Upper lobe of left lung (tissue), 6 donors: ENCODE measurements around the gene PSMG3. TPM values are rescaled to one million over a fixed set of nuclear protein-coding genes. Genes with fewer than 3 reads are reported as not detected.
A peak's percentile ranks its signal among the peaks of the same experiment; 100 is the strongest.

ENCODE experiments used
- ATAC-seq, 2 donors: fragments of 200-7000 bp; cut with Tn5 transposase; one replicate each; pipeline ENCODE4 v1.9.1; 2022; ENCODE audit warnings: mild to moderate bottlenecking in 2 of 2, moderate library complexity in 2 of 2; ENCODE audit not compliant: low FRiP score in 2 of 2
- DNase-seq, 2 donors: peaks; one replicate each; pipeline ENCODE4 v3.0.0-alpha.2; 2019 to 2020
- H3K27ac ChIP-seq, 4 donors: fragments of 200-600 bp; sonication (generic); one replicate each; pipeline ENCODE4 v1.5.1; 2016 to 2019
- H3K27me3 ChIP-seq, 4 donors: fragments of 200-600 bp; sonication (generic); one replicate each; pipeline ENCODE4 v1.5.1; 2017 to 2019
- H3K36me3 ChIP-seq, 4 donors: fragments of 200-600 bp; sonication (generic); one replicate each; pipeline ENCODE4 v1.5.1; 2016 to 2019
- H3K4me1 ChIP-seq, 4 donors: fragments of 200-600 bp; sonication (generic); one replicate each; pipeline ENCODE4 v1.5.1; 2018 to 2019
- H3K4me3 ChIP-seq, 4 donors: fragments of 200-600 bp; sonication (generic); one replicate each; pipeline ENCODE4 v1.5.1; 2017 to 2019; ENCODE audit warnings: mild to moderate bottlenecking in 2 of 4, moderate library complexity in 1 of 4
- H3K9me3 ChIP-seq, 4 donors: fragments of 200-600 bp; sonication (generic); one replicate each; pipeline ENCODE4 v1.5.1; 2018 to 2019
- EP300 ChIP-seq, 4 donors: sonication (generic); formaldehyde crosslinking; IDR thresholded peaks; one replicate each; pipeline ENCODE4 v1.5.1; 2017; ENCODE audit warnings: antibody characterized with exemption in 4 of 4, control low read depth in 2 of 4
- POLR2A ChIP-seq, 4 donors: fragments of 450-650 bp; IDR thresholded peaks; one replicate each; pipeline ENCODE4 v1.5.1; 2016 to 2017; ENCODE audit warnings: antibody characterized with exemption in 4 of 4, mild to moderate bottlenecking in 2 of 4
- POLR2AphosphoS5 ChIP-seq, 2 donors: sonication (generic); formaldehyde crosslinking; IDR thresholded peaks; one replicate each; pipeline ENCODE4 v1.5.1; 2017; ENCODE audit warnings: antibody characterized with exemption in 2 of 2
- WGBS, 2 donors: methylation state at CpG; one replicate each; pipeline ENCODE4 v1.1.5; 2017 to 2018; 5-methylcytosine and 5-hydroxymethylcytosine counted together
- total RNA-seq, 6 donors: library from RNA; depleted of rRNA in 4 of 6; stranded (reverse); fragments of >200 nt in 4 of 6; gene quantifications; one replicate each; pipeline versions ENCODE4 v1.1.0 to v1.2.1, GENCODE V29; 2016 to 2021
- TF ChIP-seq, protein P1 (sequence below), 6 experiments: fragments of 450-650 bp in 4 of 6; fragments of 200-600 bp in 2 of 6; sonication (generic) in 2 of 6; IDR thresholded peaks; one replicate each; pipeline ENCODE4 v1.5.1; 2016 to 2019; ENCODE audit warnings: antibody characterized with exemption in 6 of 6
- donor health status: DM: no; HTN: no; CAD: no; lungs with moderate emphysema.
- donor health status: DM: no; HTN: yes; CAD: no; lungs with severe emphysema.

The PSMG3 gene
- total RNA-seq, 6 donors from 2014 or later, result 19.0 to 53.1 (median 21.6) TPM

DNA sequence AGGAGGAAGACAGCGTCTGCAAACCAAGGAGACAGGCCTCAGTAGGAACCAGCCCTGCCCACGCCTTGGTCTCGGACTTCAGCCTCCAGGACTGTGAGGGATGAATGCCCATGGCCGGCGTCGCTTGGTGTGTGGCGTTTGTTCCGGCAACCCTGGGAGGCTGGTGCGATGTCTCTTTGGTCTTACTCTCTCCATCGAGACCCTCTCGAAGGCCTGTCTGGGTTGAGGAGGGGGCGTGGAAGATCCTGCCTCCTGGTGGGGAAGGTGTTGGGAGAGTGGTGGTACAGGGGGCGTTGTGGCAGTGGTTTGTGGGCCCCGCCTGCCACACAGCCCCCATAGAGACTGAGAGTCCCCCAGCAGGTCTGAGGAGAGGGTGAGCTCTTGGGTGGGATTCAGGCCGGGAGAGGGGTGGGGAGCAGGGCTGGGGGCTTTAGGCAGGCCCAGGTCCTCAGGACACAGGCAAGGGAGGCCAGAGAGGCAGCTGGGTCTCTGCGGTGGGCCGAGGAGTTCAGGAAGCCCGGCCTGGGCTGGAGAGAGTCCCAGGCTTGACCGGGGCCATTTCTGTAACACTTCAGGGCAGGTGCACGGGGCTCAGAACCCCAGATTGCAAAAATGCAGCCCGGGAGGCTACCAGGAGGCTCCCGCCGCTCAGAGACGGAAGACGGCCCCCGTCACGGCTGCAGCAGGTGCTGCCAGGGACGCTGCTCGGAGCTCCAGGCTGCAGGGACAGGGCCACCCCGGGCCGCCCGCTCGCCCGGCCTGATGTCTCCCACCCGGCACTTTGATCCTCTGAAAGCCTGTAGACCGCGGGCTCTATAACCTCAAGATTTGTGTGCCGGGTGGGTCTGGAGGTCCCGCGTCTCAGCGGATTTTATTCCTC, 33.8 kb upstream of the PSMG3 start:
- TF ChIP-seq, protein P1, sequence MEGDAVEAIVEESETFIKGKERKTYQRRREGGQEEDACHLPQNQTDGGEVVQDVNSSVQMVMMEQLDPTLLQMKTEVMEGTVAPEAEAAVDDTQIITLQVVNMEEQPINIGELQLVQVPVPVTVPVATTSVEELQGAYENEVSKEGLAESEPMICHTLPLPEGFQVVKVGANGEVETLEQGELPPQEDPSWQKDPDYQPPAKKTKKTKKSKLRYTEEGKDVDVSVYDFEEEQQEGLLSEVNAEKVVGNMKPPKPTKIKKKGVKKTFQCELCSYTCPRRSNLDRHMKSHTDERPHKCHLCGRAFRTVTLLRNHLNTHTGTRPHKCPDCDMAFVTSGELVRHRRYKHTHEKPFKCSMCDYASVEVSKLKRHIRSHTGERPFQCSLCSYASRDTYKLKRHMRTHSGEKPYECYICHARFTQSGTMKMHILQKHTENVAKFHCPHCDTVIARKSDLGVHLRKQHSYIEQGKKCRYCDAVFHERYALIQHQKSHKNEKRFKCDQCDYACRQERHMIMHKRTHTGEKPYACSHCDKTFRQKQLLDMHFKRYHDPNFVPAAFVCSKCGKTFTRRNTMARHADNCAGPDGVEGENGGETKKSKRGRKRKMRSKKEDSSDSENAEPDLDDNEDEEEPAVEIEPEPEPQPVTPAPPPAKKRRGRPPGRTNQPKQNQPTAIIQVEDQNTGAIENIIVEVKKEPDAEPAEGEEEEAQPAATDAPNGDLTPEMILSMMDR (IDR thresholded peaks at IDR 0.05), result no peak
- no peak for TF ChIP-seq POLR2A (IDR thresholded peaks at IDR 0.05)
- no peak for TF ChIP-seq POLR2AphosphoS5 (IDR thresholded peaks at IDR 0.05)
- no peak for TF ChIP-seq EP300 (IDR thresholded peaks at IDR 0.05)
- peak in 1 of 2 donors; percentile 9 for ATAC-seq
- 80 to 82% methylated on average over 32 to 41 of the region's 41 CpGs for WGBS, 2 donors
- peak in 1 of 2 donors; percentile 73 for DNase-seq
- Histone ChIP-seq H3K36me3 (no peaks in the 10 kb centered on the region), H3K27me3 (no peaks in the 10 kb centered on the region), H3K4me1 (no peaks in the 10 kb centered on the region), H3K27ac (no peak overlapping the region), H3K9me3 (no peaks in the 10 kb centered on the region), H3K4me3 (no peak overlapping the region)

DNA sequence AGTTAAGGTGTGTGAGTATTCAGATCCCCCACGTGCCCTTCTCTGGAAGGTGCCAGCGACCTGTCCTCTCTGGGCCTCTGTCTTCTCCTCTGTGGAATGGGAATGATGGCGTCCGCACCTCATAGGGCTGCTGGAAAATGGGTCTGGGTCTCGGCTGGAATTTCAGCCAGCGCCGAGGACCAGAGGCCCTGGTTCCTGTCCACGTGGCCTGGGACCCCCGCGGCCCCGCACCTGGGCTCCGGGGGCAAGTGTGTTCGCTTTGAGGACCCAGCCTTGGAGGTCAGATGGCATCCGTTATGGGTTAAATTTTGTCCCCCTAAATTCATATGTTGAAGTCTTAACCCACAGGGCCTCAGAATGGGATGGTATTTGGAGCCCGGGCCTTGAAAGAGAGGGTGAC, 32.6 kb upstream of the PSMG3 start:
- Histone ChIP-seq H3K9me3 (no peaks in the 10 kb centered on the region), H3K27me3 (no peaks in the 10 kb centered on the region), H3K4me1 (no peaks in the 10 kb centered on the region), H3K27ac (no peak overlapping the region), H3K4me3 (no peak overlapping the region), H3K36me3 (no peaks in the 10 kb centered on the region)
- peak in 1 of 2 donors; percentile 56 for DNase-seq
- ATAC-seq, result no peak
- 88 to 93% methylated on average over 12 to 15 of the region's 15 CpGs for WGBS, 2 donors
- TF ChIP-seq POLR2AphosphoS5 (IDR thresholded peaks at IDR 0.05), result no peak
- TF ChIP-seq EP300 (IDR thresholded peaks at IDR 0.05), result no peak

DNA sequence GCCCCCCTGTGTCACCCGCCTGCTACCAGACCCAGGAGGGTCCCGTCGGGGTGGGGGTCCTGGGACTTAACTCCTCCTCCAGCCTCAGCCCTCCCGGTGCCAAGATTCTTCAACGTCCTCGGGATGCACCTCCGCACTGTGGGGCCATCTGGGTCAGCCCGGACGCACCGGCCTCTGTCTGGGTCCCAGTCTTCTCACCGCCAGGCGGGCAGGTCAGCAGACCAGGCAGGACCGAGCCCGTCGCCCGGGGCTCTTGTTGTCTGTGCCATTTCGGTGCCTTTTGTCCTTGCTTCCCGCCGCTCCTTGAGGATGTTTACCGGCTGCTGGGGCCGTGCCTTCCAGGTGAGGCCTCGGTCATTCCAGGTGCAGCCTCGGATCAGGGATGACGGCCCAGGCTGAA, 32.1 kb upstream of the PSMG3 start:
- no peaks in the 10 kb centered on the region for H3K9me3 ChIP-seq
- TF ChIP-seq, protein P1 (IDR thresholded peaks at IDR 0.05), result no peak
- TF ChIP-seq POLR2AphosphoS5 (IDR thresholded peaks at IDR 0.05) (no peak), EP300 (IDR thresholded peaks at IDR 0.05) (no peak), POLR2A (IDR thresholded peaks at IDR 0.05) (no peak)
- no peaks in the 10 kb centered on the region for H3K36me3 ChIP-seq
- H3K27ac ChIP-seq, result no peak overlapping the region
- H3K27me3 ChIP-seq, result no peaks in the 10 kb centered on the region
- ATAC-seq (no peak), DNase-seq (peak in 1 of 2 donors; percentile 73)
- WGBS, 2 donors, result 75 to 79% methylated on average over 23 to 24 of the region's 24 CpGs
- H3K4me1 ChIP-seq, result no peaks in the 10 kb centered on the region
- no peak overlapping the region for H3K4me3 ChIP-seq

DNA sequence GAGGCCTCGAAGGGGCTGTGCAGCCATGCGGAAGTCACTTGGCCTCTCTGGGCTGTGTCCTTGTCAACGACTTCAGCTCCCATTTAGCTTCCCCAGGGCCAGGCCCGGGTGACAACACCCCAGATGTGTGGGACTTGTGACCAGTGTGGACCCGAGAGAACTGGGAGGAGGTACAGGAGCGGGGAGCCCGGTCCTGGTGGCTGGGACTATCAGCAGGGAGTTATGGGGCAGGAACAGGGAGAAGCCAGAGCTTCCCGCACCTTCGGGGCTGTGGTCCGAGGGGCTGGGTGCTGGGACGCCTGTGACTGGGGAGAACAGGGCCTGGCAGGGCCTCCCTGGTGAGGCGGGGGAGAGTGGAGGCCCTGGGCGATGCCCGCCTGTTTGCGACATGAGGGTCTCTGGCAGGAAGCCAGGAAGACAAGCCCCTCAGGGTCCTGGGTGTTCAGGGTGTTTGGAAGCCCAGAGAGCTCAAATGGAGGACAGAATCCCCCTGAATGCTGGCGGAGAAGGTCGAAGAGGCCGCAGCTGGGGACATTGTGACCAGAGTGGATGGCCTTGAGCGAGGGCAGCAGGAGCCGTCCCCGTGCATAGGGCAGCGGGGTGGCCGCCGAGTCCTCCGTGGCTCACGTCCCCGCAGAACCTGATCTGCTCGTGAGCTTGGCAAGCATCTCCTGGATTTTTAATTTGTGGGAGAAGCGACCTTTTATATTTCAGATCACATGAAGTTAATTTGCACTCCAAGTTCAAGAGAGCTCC, 30.0 kb upstream of the PSMG3 start:
- WGBS, 2 donors, result 85 to 89% methylated on average over 16 to 29 of the region's 29 CpGs

More for the DNA sequence above, 30.0 kb upstream of the PSMG3 start:
- Histone ChIP-seq H3K27me3 (no peaks in the 10 kb centered on the region), H3K9me3 (no peaks in the 10 kb centered on the region), H3K27ac (no peak overlapping the region), H3K4me1 (no peaks in the 10 kb centered on the region), H3K4me3 (no peak overlapping the region), H3K36me3 (no peaks in the 10 kb centered on the region)
- ATAC-seq, result no peak
- peak in 1 of 2 donors; percentile 72 for DNase-seq
- TF ChIP-seq EP300 (IDR thresholded peaks at IDR 0.05) (no peak), POLR2A (IDR thresholded peaks at IDR 0.05) (no peak), POLR2AphosphoS5 (IDR thresholded peaks at IDR 0.05) (no peak)
- TF ChIP-seq, protein P1 (IDR thresholded peaks at IDR 0.05), result no peak
